Pancreas (tissue), 10 donors: ENCODE results near the gene BANF1. TPM values are rescaled to one million over a fixed set of nuclear protein-coding genes. Genes with fewer than 3 reads are reported as not detected.

Experiments
- ATAC-seq, 4 donors: fragments of 200-7000 bp; cut with Tn5 transposase; one replicate each; pipeline versions ENCODE4 v1.8.0 to v1.9.1; 2020; ENCODE audit warnings: mild to moderate bottlenecking in 4 of 4, moderate library complexity in 4 of 4
- DNase-seq, 6 donors: peaks; one replicate each; pipeline ENCODE4 v3.0.0-alpha.2; 2020
- FAIRE-seq: peaks from 2 replicates; lab custom pipeline; 2012; peaks lifted over from hg19 to GRCh38; lab: Jason Lieb, UNC
- H3K27ac ChIP-seq, 4 donors: fragments of 200-600 bp; sonication (generic); 1 replicate in 3 of 4; 2 replicates in 1 of 4; pipeline versions ENCODE4 v1.5.0 to v1.8.0; 2020
- H3K27me3 ChIP-seq, 4 donors: fragments of 200-600 bp; one replicate each; pipeline ENCODE4 v1.8.0; 2021
- H3K36me3 ChIP-seq, 3 donors: fragments of 200-600 bp; sonication (generic) in 1 of 3; one replicate each; pipeline versions ENCODE4 v1.5.0 to v1.8.0; 2020 to 2021
- H3K4me1 ChIP-seq, 3 donors: fragments of 200-600 bp; one replicate each; pipeline ENCODE4 v1.8.0; 2021
- H3K4me3 ChIP-seq, 4 donors: fragments of 200-600 bp; sonication (generic) in 2 of 4; one replicate each; pipeline versions ENCODE4 v1.5.0 to v1.8.0; 2020 to 2021
- H3K9me3 ChIP-seq, 4 donors: fragments of 200-600 bp; one replicate each; pipeline ENCODE4 v1.8.0; 2021
- WGBS, 2 donors: extraction: QIAGEN DNeasy Blood & Tissue Kit; methylation state at CpG; one replicate each; pipeline ENCODE4 v1.1.7; 2013; 5-methylcytosine and 5-hydroxymethylcytosine counted together
- intact Hi-C, 3 donors: fragments of 100-400 bp; cut with DNase I; formaldehyde crosslinking; loops; one replicate each; pipeline versions ENCODE4 v1.11.1 to v1.14.2; 2022
- polyA plus RNA-seq, 2 donors: library from polyadenylated mRNA; stranded (reverse); fragments of 200-250 nt; gene quantifications; one replicate each; pipeline ENCODE4 v1.2.3, GENCODE V29; 2013
- total RNA-seq, 6 donors: library from RNA; stranded (reverse); fragmentation: NEBNext Ultra II Directional in 4 of 6; extraction: Animal tissue kit (Norgen Biotek cat#: 25700) in 4 of 6; gene quantifications; one replicate each; pipeline versions ENCODE4 v1.2.1 to v1.2.4, GENCODE V29; 2021 to 2023
- TF ChIP-seq, protein P1 (sequence below), 4 donors: fragments of 200-600 bp; sonication (generic) in 3 of 4; IDR thresholded peaks; one replicate each; pipeline versions ENCODE4 v1.5.0 to v1.8.0; 2021; ENCODE audit warnings: antibody characterized with exemption in 4 of 4
- donor health status: healthy with polysubstance abuse.
- donor health status: DM: no; HTN: no; CAD: no; lungs with moderate emphysema.
- donor health status: DM: no; HTN: no; CAD: no.
- donor health status: control.
- donor health status: control.
- donor health status: Bipolar disorder and iron deficiency.
- donor health status: DM: yes; HTN: yes; CAD: no.
- donor health status: DM: no; HTN: no; CAD: no.
- donor health status: DM: no; HTN: no; CAD: no.
- donor health status: DM: yes; HTN: yes; CAD: no.

BANF1 gene
- total and polyA plus RNA-seq, 8 donors: 47.5 to 146 (median 84.0) TPM

DNA sequence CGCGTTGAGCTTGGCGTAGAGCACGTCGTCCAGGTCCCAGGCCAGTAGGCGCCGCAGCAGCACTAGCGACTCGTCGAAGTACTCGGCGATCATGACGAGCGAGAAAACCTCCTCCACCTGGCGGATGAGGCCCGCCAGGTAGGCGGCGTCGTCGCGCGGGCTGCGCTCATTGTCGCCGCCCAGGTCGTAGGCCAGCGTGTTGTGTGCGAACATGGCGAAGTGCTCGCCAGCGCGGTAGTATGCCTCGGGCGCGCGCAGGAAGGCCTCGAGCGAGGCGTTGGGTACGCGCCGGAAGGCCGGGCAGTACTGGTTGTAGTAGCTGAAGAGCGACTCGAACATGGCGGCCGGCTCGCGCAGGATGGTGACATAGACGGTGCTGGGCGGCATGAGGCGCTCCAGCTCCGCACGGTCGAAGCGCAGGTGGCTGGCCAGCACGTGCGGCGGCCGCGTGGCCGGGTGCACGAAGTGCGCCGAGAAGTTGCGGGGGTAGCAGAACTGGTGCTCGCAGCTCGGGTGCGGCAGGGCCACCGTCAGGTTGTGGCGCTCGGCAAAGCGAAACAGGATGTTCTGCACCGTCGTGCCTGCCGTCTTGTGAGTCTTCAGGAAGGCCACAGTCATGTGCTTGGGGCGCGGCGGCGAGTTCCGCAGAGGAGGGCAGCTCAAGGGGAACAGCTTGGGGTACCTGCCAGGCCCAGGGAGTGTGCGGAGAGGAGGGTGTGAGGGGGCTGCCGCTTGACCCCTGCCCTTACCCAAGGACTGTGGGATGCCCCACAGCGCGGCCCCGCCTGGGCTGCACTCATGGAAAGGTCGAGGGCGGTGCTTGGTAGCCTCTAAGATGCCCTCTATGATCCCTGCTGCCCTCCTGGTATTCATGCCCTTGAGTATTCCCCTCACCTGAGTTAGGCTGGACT, 40.9 kb downstream of the BANF1 start:
- WGBS, 2 donors: 93 to 95% methylated on average over 88 of the region's 88 CpGs
- intact Hi-C loops: no loop called here

DNA sequence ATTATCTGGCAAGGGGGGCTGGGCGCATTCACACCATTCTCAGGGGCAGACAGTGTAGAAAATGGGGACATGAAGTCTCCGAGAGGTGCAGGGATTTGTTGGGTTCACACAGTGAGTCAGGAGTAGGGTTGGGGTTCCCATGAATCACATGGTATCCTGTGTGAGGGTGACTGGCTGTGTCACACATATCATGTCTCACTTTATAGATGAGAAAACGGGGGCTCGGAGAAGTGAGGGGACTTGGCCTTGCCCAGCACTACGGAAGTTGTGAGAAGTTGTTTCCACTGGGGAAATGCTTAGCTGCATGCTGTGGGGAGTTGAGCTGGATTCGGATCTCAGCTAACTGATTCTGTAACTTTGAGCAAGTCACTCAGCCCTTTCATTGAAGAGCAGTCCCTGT, 42.5 kb downstream of the BANF1 start:
- WGBS, 2 donors: 35 to 38% methylated on average over 6 of the region's 6 CpGs
- Histone ChIP-seq H3K27ac (no peak overlapping the region), H3K4me1 (no peaks in the 10 kb centered on the region), H3K27me3 (no peaks in the 10 kb centered on the region), H3K36me3 (no peaks in the 10 kb centered on the region), H3K9me3 (no peaks in the 10 kb centered on the region), H3K4me3 (no peak overlapping the region)
- DNase-seq: no peak
- intact Hi-C loops: no loop called here
- TF ChIP-seq, protein P1, sequence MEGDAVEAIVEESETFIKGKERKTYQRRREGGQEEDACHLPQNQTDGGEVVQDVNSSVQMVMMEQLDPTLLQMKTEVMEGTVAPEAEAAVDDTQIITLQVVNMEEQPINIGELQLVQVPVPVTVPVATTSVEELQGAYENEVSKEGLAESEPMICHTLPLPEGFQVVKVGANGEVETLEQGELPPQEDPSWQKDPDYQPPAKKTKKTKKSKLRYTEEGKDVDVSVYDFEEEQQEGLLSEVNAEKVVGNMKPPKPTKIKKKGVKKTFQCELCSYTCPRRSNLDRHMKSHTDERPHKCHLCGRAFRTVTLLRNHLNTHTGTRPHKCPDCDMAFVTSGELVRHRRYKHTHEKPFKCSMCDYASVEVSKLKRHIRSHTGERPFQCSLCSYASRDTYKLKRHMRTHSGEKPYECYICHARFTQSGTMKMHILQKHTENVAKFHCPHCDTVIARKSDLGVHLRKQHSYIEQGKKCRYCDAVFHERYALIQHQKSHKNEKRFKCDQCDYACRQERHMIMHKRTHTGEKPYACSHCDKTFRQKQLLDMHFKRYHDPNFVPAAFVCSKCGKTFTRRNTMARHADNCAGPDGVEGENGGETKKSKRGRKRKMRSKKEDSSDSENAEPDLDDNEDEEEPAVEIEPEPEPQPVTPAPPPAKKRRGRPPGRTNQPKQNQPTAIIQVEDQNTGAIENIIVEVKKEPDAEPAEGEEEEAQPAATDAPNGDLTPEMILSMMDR (IDR thresholded peaks at IDR 0.05): no peak
- peak in 1 of 4 donors; percentile 7 for ATAC-seq
- FAIRE-seq: no peak

More for the DNA sequence above, 40.9 kb downstream of the BANF1 start:
- no peak overlapping the region for H3K4me3 ChIP-seq
- H3K36me3 ChIP-seq: no peaks in the 10 kb centered on the region
- no peaks in the 10 kb centered on the region for H3K4me1 ChIP-seq
- no peak overlapping the region for H3K27ac ChIP-seq
- no peaks in the 10 kb centered on the region for H3K9me3 ChIP-seq
- FAIRE-seq: no peak
- TF ChIP-seq, protein P1 (IDR thresholded peaks at IDR 0.05): no peak
- H3K27me3 ChIP-seq: no peaks in the 10 kb centered on the region
- ATAC-seq: no peak
- peak in 1 of 6 donors; percentile 55 for DNase-seq

DNA sequence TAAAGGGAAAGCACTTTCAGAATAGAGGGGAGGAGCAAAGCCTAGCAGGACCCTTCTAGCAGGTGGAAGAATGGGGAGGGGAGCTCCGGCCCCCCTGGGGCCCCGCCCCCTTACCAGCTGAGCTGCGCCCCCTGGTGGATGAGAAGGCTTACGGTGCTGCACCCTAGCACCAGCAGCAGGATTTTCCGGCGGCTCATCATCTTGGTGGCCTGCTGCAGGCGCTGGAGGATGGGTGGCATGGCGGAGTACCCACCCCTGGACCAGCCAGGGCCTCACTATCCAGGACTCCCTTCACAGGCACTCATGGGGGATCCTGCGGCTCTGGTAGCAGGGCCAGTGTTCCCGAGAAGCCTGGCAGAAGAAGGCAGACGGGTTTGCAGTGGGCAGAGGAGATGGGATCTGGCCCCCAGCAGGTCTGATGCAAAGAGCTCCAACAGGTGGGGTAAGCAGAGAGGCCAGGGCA, 42.9 kb downstream of the BANF1 start:
- H3K27ac ChIP-seq: no peak overlapping the region
- no peaks in the 10 kb centered on the region for H3K9me3 ChIP-seq
- H3K27me3 ChIP-seq: no peaks in the 10 kb centered on the region
- intact Hi-C loops: no loop called here
- ATAC-seq (peak; percentile 83 to 96 (median 88)), FAIRE-seq (no peak), DNase-seq (peak; percentile 63 to 92 (median 80))
- WGBS, 2 donors: 14% methylated on average over 11 of the region's 11 CpGs
- no peaks in the 10 kb centered on the region for H3K36me3 ChIP-seq
- H3K4me1 ChIP-seq: no peaks in the 10 kb centered on the region
- TF ChIP-seq, protein P1 (IDR thresholded peaks at IDR 0.05): peak; percentile 89 to 97 (median 94)
- H3K4me3 ChIP-seq: no peak overlapping the region

DNA sequence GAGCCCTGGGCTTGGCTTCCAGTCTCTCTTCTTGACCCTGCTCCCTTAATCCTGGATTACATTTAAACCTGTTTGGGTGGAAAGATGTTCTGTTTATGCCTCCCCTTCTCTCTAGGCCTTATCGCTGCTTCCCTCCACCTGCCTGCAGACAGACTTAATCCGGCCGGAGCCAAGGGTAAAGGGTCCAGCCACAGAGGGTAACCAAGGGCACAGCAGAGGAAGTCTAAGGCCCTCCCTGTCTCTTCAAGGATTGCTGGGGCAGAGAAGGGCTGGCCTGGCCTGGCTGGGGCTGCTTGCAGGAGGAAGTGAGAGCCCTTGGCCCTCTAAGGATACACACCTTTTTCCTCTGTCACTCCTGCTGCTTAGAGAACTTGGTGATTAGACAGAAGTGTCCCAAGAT, 44.6 kb downstream of the BANF1 start:
- DNase-seq (no peak), ATAC-seq (no peak), FAIRE-seq (no peak)
- Histone ChIP-seq H3K9me3 (no peaks in the 10 kb centered on the region), H3K36me3 (no peaks in the 10 kb centered on the region), H3K27me3 (no peaks in the 10 kb centered on the region), H3K4me1 (peaks cover 5 to 7% (median 5%) of the 10 kb centered on the region in 3 donors), H3K27ac (peak overlapping the region in 2 of 4 donors; percentile 5), H3K4me3 (no peak overlapping the region)
- WGBS, 2 donors: 85 to 97% methylated on average over 3 of the region's 3 CpGs
- TF ChIP-seq, protein P1 (IDR thresholded peaks at IDR 0.05): no peak
- intact Hi-C loops: no loop called here
